Measurements from ENCODE around the gene MICA.

The MICA gene

DNA sequence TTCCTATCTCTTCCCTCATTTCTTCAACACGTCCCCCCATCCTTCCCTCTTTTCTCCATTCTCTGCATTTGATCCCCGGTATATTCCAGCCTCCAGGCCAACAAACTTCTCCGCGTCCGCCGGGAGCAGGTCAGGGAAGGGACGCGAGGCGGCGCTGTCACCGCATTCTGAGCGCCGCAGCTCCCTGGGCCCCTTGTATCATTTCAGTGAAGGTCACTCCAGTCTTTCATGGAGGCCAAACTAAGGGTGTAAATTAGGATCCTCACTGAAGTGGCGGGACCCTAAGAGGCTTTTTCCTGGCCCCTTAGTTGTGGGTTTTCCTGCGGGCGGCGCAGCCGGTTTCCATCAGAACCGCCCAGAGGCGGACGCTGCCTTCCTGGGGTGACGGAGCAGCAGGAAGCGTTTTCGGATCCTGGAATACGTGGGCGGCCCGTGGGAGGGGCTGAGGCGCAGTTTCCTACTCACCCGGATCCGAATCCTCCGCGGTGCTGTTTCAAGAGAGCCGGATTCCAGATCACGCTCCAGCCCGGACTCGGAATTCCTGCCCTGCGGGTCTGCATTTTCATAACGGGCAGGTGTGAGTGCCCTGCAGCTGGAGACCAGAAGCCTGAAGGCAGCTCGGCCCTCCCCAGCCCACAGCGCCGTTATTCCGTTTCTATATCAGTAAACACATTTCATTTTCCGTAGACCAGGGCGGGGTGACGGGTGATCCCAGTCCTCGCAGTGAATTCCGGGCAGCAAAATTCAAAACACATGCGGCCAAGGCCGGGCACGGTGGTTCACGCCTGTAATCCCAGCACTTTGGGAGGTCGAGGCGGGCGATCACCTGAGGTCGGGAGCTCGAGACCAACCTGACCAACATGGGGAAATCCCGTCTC is 3.6 kb upstream of the MICA start (continued):
- TF ChIP-seq, protein P1, sequence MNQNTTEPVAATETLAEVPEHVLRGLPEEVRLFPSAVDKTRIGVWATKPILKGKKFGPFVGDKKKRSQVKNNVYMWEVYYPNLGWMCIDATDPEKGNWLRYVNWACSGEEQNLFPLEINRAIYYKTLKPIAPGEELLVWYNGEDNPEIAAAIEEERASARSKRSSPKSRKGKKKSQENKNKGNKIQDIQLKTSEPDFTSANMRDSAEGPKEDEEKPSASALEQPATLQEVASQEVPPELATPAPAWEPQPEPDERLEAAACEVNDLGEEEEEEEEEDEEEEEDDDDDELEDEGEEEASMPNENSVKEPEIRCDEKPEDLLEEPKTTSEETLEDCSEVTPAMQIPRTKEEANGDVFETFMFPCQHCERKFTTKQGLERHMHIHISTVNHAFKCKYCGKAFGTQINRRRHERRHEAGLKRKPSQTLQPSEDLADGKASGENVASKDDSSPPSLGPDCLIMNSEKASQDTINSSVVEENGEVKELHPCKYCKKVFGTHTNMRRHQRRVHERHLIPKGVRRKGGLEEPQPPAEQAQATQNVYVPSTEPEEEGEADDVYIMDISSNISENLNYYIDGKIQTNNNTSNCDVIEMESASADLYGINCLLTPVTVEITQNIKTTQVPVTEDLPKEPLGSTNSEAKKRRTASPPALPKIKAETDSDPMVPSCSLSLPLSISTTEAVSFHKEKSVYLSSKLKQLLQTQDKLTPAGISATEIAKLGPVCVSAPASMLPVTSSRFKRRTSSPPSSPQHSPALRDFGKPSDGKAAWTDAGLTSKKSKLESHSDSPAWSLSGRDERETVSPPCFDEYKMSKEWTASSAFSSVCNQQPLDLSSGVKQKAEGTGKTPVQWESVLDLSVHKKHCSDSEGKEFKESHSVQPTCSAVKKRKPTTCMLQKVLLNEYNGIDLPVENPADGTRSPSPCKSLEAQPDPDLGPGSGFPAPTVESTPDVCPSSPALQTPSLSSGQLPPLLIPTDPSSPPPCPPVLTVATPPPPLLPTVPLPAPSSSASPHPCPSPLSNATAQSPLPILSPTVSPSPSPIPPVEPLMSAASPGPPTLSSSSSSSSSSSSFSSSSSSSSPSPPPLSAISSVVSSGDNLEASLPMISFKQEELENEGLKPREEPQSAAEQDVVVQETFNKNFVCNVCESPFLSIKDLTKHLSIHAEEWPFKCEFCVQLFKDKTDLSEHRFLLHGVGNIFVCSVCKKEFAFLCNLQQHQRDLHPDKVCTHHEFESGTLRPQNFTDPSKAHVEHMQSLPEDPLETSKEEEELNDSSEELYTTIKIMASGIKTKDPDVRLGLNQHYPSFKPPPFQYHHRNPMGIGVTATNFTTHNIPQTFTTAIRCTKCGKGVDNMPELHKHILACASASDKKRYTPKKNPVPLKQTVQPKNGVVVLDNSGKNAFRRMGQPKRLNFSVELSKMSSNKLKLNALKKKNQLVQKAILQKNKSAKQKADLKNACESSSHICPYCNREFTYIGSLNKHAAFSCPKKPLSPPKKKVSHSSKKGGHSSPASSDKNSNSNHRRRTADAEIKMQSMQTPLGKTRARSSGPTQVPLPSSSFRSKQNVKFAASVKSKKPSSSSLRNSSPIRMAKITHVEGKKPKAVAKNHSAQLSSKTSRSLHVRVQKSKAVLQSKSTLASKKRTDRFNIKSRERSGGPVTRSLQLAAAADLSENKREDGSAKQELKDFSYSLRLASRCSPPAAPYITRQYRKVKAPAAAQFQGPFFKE (tag by site-specific recombination; IDR thresholded peaks at IDR 0.05; ENCODE audit: borderline replicate concordance) = 0 out of 2 replicates have a peak, but pooled peaks have one; percentile 41
- TF ChIP-seq, protein P2, sequence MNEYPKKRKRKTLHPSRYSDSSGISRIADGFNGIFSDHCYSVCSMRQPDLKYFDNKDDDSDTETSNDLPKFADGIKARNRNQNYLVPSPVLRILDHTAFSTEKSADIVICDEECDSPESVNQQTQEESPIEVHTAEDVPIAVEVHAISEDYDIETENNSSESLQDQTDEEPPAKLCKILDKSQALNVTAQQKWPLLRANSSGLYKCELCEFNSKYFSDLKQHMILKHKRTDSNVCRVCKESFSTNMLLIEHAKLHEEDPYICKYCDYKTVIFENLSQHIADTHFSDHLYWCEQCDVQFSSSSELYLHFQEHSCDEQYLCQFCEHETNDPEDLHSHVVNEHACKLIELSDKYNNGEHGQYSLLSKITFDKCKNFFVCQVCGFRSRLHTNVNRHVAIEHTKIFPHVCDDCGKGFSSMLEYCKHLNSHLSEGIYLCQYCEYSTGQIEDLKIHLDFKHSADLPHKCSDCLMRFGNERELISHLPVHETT (tag by site-specific recombination; IDR thresholded peaks at IDR 0.05) = peak; percentile 69; the same call in 1 of the 2 replicates
- TF ChIP-seq ZNF133 (tag by site-specific recombination; IDR thresholded peaks at IDR 0.05) (no peak), GFI1B (tag by site-specific recombination; IDR thresholded peaks at IDR 0.05) (no peak), ZNF501 (tag by site-specific recombination; IDR thresholded peaks at IDR 0.05) (peak; percentile 75), ZNF366 (tag by site-specific recombination; conservative IDR thresholded peaks at IDR 0.05) (peak; percentile 87), WT1 (tag by site-specific recombination; IDR thresholded peaks at IDR 0.05) (peak; percentile 22), ZNF350 (tag by site-specific recombination; IDR thresholded peaks at IDR 0.05) (no peak), ZNF18 (tag by site-specific recombination; IDR thresholded peaks at IDR 0.05) (no peak; the same call in 1 of the 2 replicates), ZNF600 (tag by site-specific recombination; IDR thresholded peaks at IDR 0.05) (peak; percentile 95), FEZF1 (tag by site-specific recombination; IDR thresholded peaks at IDR 0.05) (no peak), KLF16 (tag by site-specific recombination; IDR thresholded peaks at IDR 0.05) (peak; percentile 49; the same call in 1 of the 2 replicates), ZNF223 (tag by site-specific recombination; IDR thresholded peaks at IDR 0.05) (no peak), ZNF677 (tag by site-specific recombination; IDR thresholded peaks at IDR 0.05) (no peak), ZNF341 (tag by site-specific recombination; IDR thresholded peaks at IDR 0.05; ENCODE audit: low read depth) (peak; percentile 47; the same call in 1 of the 2 replicates), ZSCAN4 (tag by site-specific recombination; IDR thresholded peaks at IDR 0.05) (peak; percentile 16; the same call in 1 of the 2 replicates), BCL11A (tag by site-specific recombination; IDR thresholded peaks at IDR 0.05; ENCODE audit: low read depth) (no peak; the same call in 1 of the 2 replicates), ZNF571 (tag by site-specific recombination; IDR thresholded peaks at IDR 0.05) (no peak), ZSCAN30 (tag by site-specific recombination; IDR thresholded peaks at IDR 0.05) (peak; percentile 83)
- TF ChIP-seq, protein P3, sequence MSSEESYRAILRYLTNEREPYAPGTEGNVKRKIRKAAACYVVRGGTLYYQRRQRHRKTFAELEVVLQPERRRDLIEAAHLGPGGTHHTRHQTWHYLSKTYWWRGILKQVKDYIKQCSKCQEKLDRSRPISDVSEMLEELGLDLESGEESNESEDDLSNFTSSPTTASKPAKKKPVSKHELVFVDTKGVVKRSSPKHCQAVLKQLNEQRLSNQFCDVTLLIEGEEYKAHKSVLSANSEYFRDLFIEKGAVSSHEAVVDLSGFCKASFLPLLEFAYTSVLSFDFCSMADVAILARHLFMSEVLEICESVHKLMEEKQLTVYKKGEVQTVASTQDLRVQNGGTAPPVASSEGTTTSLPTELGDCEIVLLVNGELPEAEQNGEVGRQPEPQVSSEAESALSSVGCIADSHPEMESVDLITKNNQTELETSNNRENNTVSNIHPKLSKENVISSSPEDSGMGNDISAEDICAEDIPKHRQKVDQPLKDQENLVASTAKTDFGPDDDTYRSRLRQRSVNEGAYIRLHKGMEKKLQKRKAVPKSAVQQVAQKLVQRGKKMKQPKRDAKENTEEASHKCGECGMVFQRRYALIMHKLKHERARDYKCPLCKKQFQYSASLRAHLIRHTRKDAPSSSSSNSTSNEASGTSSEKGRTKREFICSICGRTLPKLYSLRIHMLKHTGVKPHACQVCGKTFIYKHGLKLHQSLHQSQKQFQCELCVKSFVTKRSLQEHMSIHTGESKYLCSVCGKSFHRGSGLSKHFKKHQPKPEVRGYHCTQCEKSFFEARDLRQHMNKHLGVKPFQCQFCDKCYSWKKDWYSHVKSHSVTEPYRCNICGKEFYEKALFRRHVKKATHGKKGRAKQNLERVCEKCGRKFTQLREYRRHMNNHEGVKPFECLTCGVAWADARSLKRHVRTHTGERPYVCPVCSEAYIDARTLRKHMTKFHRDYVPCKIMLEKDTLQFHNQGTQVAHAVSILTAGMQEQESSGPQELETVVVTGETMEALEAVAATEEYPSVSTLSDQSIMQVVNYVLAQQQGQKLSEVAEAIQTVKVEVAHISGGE (tag by site-specific recombination; conservative IDR thresholded peaks at IDR 0.05; ENCODE audit: low read depth) = peak; percentile 48; the same call in 1 of the 2 replicates
- TF ChIP-seq, protein P4, sequence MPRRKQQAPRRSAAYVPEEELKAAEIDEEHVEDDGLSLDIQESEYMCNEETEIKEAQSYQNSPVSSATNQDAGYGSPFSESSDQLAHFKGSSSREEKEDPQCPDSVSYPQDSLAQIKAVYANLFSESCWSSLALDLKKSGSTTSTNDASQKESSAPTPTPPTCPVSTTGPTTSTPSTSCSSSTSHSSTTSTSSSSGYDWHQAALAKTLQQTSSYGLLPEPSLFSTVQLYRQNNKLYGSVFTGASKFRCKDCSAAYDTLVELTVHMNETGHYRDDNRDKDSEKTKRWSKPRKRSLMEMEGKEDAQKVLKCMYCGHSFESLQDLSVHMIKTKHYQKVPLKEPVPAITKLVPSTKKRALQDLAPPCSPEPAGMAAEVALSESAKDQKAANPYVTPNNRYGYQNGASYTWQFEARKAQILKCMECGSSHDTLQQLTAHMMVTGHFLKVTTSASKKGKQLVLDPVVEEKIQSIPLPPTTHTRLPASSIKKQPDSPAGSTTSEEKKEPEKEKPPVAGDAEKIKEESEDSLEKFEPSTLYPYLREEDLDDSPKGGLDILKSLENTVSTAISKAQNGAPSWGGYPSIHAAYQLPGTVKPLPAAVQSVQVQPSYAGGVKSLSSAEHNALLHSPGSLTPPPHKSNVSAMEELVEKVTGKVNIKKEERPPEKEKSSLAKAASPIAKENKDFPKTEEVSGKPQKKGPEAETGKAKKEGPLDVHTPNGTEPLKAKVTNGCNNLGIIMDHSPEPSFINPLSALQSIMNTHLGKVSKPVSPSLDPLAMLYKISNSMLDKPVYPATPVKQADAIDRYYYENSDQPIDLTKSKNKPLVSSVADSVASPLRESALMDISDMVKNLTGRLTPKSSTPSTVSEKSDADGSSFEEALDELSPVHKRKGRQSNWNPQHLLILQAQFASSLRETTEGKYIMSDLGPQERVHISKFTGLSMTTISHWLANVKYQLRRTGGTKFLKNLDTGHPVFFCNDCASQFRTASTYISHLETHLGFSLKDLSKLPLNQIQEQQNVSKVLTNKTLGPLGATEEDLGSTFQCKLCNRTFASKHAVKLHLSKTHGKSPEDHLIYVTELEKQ (tag by site-specific recombination; IDR thresholded peaks at IDR 0.05; ENCODE audit: borderline replicate concordance) = no peak
